ENCODE measurements around the gene SIGLEC6. TPM values are rescaled to one million over a fixed set of nuclear protein-coding genes. Genes with fewer than 3 reads are reported as not detected.

The SIGLEC6 gene
- total and polyA plus RNA-seq, 9 donors, result 0.07 to 0.29 (median 0.22) TPM; not detected in 4

DNA sequence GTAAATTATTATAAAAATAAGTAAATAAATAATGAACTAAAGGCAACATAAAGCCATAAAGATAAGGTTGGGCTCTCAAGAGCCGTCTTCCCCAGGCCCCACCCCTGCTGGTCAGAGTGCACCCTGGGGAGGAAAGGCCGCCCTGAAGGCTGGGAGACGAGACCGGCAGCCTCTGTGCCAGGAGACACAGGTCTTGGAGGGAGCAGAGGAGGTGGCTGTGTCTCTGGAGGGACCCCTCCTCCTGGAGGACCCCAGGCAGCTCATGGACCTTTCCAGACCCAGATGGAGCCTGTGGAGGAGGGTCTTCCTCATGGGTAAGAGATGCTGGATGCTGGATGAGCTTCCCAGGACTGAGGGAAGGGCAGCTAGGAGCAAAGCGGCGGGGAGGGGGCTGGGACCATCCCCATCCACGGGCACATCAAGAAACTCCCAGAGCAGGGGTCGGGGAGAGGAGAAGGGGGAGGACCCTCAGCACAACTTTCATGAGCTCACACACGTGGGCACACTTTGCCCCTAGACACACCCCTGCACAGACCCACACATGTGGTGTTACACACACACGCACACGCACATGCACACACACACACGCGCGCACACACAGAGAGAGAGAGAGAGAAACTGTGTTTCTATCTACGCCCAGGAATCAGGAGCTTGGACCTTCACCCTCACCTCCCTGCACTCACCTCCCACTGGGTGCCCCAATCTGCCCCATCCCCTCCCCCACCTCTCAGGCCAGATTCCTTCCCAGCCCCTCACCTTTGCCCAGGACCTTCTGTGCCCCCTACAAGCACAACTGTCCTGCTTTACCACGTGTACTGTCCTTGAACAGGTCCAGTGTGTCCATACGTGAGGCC is 52.9 kb downstream of the SIGLEC6 start, which contains the start of gene CEACAM18:
TSS of gene CEACAM18 (plus strand) at position 159 of the 854 bp plus-strand sequence.
- no peaks in the 10 kb centered on the region for H3K36me3 ChIP-seq (ENCODE audit: control insufficient read depth, insufficient read depth, low read length)
- no peak within 1 kb of the TSS for H3K4me3 ChIP-seq (ENCODE audit: low read length)
- no peaks in the 10 kb centered on the region for H3K9me3 ChIP-seq (replicated peaks; ENCODE audit: control insufficient read depth, low read depth, low read length)
- 76% methylated on average over 9 of the region's 17 CpGs for WGBS (ENCODE audit: insufficient coverage)
- no peak for DNase-seq
- H3K4me1 ChIP-seq (ENCODE audit: control insufficient read depth, insufficient read depth, low read length), result no peaks in the 10 kb centered on the region
- no peaks in the 10 kb centered on the region for H3K27me3 ChIP-seq (ENCODE audit: control insufficient read depth, insufficient read depth, low read length)
- no peak within 1 kb of the TSS for H3K27ac ChIP-seq (ENCODE audit: low read length)

DNA sequence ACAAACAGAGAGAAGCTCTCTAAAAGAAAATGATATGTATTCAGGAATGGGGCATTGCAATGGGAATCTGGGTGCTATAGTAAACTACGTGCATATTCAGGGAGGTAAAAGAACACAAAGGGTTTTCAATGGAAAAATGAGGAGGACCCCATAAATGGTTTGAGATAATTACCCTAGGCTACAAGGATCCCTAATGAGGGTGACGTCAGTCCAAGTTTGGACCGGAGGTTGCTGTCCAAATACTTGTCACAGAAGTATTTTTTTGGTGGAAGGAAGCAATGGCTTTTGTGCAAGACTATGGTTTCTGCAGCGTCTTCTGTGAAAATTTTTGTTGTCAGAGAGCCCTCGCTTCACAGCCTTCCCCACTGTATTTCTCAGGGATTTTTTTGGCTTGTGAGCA is 54.1 kb downstream of the SIGLEC6 start:
- Histone ChIP-seq H3K27ac (ENCODE audit: low read length) (no peak overlapping the region), H3K36me3 (ENCODE audit: control insufficient read depth, insufficient read depth, low read length) (no peaks in the 10 kb centered on the region), H3K4me1 (ENCODE audit: control insufficient read depth, insufficient read depth, low read length) (no peaks in the 10 kb centered on the region), H3K4me3 (ENCODE audit: low read length) (no peak overlapping the region), H3K27me3 (ENCODE audit: control insufficient read depth, insufficient read depth, low read length) (peaks cover 4% of the 10 kb centered on the region), H3K9me3 (replicated peaks; ENCODE audit: control insufficient read depth, low read depth, low read length) (no peaks in the 10 kb centered on the region)
- no peak for DNase-seq
- 47% methylated on average over 3 of the region's 5 CpGs for WGBS (ENCODE audit: insufficient coverage)

DNA sequence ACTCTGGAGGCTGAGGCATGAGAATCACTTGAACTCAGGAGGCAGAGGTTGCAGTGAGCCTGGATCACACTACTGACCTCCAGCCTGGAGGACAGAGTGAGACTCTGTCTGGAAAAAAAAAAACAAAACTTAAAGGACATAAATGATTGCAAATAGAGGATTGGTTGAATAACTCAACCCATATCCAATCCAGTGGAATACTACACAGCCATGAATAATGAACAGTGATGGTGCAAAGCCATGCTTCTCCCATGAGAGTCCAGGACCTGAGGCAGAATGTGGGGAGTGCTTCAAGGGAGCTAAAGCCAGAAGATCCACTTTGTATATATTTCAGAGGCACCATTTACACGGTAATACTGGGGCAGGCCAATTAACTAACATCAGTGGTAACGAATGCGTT is 55.3 kb downstream of the SIGLEC6 start:
- peaks cover 4% of the 10 kb centered on the region for H3K27me3 ChIP-seq (ENCODE audit: control insufficient read depth, insufficient read depth, low read length)
- no peaks in the 10 kb centered on the region for H3K4me1 ChIP-seq (ENCODE audit: control insufficient read depth, insufficient read depth, low read length)
- WGBS (ENCODE audit: insufficient coverage), result no CpG with 5 or more reads among the region's 3 CpGs
- no peak overlapping the region for H3K27ac ChIP-seq (ENCODE audit: low read length)
- DNase-seq, result no peak
- H3K4me3 ChIP-seq (ENCODE audit: low read length), result no peak overlapping the region
- no peaks in the 10 kb centered on the region for H3K36me3 ChIP-seq (ENCODE audit: control insufficient read depth, insufficient read depth, low read length)
- no peaks in the 10 kb centered on the region for H3K9me3 ChIP-seq (replicated peaks; ENCODE audit: control insufficient read depth, low read depth, low read length)

DNA sequence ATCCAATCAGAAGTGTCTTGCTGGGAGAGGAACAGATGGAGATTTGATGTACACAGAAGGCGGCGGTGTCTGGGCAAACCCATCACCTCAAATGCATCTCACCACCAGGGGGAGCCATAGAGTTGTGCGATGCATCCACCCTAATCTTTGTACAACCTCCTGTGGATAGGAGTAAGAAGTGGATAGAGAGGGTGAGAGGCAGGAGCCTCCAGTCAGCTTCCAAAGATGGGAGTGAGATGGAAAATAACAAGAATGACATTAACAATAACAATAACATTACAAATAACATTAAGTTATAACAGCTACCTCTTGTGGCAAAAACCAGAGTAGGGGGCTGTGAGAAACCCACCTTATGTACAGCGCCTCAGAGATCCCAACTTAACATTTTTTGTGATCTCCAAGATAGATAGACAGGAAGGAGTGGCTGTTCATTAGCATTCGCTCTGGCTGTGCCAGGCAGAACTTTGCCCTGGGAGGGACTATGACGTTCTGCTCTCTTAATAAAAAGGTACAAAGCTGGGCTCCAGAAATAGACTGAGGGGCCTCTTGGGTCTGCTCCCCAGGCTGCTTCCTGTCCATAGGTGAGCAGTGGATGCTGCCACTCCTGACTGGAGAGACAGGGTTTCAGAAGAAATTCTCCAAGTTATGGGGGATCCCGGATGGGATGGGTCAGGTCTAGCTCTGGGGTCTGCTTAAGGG is 58.3 kb downstream of the SIGLEC6 start:
- Histone ChIP-seq H3K27ac (ENCODE audit: low read length) (no peak overlapping the region), H3K4me3 (ENCODE audit: low read length) (no peak overlapping the region), H3K4me1 (ENCODE audit: control insufficient read depth, insufficient read depth, low read length) (no peaks in the 10 kb centered on the region), H3K27me3 (ENCODE audit: control insufficient read depth, insufficient read depth, low read length) (peaks cover 4% of the 10 kb centered on the region), H3K9me3 (replicated peaks; ENCODE audit: control insufficient read depth, low read depth, low read length) (no peaks in the 10 kb centered on the region), H3K36me3 (ENCODE audit: control insufficient read depth, insufficient read depth, low read length) (no peaks in the 10 kb centered on the region)
- peak; percentile 70 for DNase-seq
- 29% methylated on average over 2 of the region's 7 CpGs for WGBS (ENCODE audit: insufficient coverage)

DNA sequence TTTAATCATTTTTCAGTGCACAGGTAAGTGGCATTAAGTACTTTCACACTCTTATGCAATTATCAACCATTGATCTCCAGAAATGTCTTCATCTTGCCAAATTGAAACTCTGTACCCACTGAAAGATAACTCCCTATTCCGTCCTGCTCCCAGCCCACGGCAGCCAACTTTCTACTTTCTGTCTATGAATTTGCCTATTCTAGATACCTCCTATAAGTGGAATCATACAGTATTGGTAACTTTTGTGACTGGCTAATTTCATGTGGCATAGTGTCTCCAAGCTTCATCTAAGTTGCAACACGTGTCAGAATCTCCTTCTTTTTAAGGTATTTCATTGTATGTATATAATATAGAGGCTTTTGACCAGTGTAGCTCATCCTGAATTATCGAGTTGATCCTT is 58.9 kb downstream of the SIGLEC6 start:
- no CpG with 5 or more reads among the region's 4 CpGs for WGBS (ENCODE audit: insufficient coverage)
- Histone ChIP-seq H3K27ac (ENCODE audit: low read length) (no peak overlapping the region), H3K4me3 (ENCODE audit: low read length) (no peak overlapping the region), H3K27me3 (ENCODE audit: control insufficient read depth, insufficient read depth, low read length) (peaks cover 4% of the 10 kb centered on the region), H3K4me1 (ENCODE audit: control insufficient read depth, insufficient read depth, low read length) (no peaks in the 10 kb centered on the region), H3K36me3 (ENCODE audit: control insufficient read depth, insufficient read depth, low read length) (no peaks in the 10 kb centered on the region), H3K9me3 (replicated peaks; ENCODE audit: control insufficient read depth, low read depth, low read length) (no peaks in the 10 kb centered on the region)
- DNase-seq, result no peak

GRCh38 chr19:51471527-51471926 is 59.9 kb downstream of the SIGLEC6 start:
- no peak for DNase-seq
- no peak overlapping the region for H3K27ac ChIP-seq (ENCODE audit: low read length)
- H3K4me1 ChIP-seq (ENCODE audit: control insufficient read depth, insufficient read depth, low read length), result no peaks in the 10 kb centered on the region
- no CpG with 5 or more reads among the region's 1 CpG for WGBS (ENCODE audit: insufficient coverage)
- H3K27me3 ChIP-seq (ENCODE audit: control insufficient read depth, insufficient read depth, low read length), result peaks cover 4% of the 10 kb centered on the region
- H3K36me3 ChIP-seq (ENCODE audit: control insufficient read depth, insufficient read depth, low read length), result no peaks in the 10 kb centered on the region
- H3K4me3 ChIP-seq (ENCODE audit: low read length), result no peak overlapping the region
- no peaks in the 10 kb centered on the region for H3K9me3 ChIP-seq (replicated peaks; ENCODE audit: control insufficient read depth, low read depth, low read length)

DNA sequence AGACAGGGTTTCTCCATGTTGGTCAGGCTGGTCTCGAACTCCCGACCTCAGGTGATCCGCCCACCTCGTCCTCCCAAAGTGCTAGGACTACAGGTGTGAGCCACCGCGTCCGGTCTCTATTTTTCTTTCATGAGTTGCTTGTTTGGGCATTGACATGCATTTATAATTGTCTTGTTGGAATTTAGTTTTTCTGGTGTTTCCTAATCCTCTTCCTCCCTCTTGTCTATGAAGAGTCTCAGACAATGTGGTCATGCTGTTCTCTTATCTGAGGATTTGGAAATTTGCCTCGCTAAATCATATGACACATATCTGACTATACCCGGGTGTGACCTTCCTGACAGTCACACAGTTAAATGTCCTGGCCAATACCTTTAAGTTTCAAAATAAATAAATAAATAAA is 60.5 kb downstream of the SIGLEC6 start:
- Histone ChIP-seq H3K4me1 (ENCODE audit: control insufficient read depth, insufficient read depth, low read length) (no peaks in the 10 kb centered on the region), H3K4me3 (ENCODE audit: low read length) (no peak overlapping the region), H3K9me3 (replicated peaks; ENCODE audit: control insufficient read depth, low read depth, low read length) (no peaks in the 10 kb centered on the region), H3K27ac (ENCODE audit: low read length) (no peak overlapping the region), H3K36me3 (ENCODE audit: control insufficient read depth, insufficient read depth, low read length) (no peaks in the 10 kb centered on the region), H3K27me3 (ENCODE audit: control insufficient read depth, insufficient read depth, low read length) (peaks cover 4% of the 10 kb centered on the region)
- no peak for DNase-seq
- WGBS (ENCODE audit: insufficient coverage), result no CpG with 5 or more reads among the region's 9 CpGs

DNA sequence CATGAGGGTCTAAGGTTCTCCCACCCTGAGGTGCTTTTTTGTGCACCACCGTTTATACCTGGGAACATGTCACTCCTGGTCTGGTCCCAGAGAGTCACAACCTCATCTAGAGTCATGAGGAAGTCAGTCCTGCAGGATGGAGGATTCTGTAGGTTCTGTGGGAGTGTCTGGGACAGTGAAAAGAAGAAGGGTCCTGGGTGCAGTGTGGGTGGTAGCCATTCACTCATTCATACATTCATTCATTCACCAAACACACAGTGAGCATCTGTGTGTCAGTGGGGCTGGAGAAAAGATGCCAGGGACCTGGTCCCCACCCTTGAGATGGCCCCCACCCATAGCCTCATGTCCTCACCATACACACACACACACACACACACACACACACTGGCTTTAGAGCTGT is 61.8 kb downstream of the SIGLEC6 start:
- WGBS (ENCODE audit: insufficient coverage), result no CpG with 5 or more reads among the region's 1 CpG
- no peak for DNase-seq

GRCh38 chr19:51469162-51469561 is 62.3 kb downstream of the SIGLEC6 start:
- no peak for DNase-seq
- Histone ChIP-seq H3K36me3 (ENCODE audit: control insufficient read depth, insufficient read depth, low read length) (no peaks in the 10 kb centered on the region), H3K9me3 (replicated peaks; ENCODE audit: control insufficient read depth, low read depth, low read length) (no peaks in the 10 kb centered on the region), H3K27me3 (ENCODE audit: control insufficient read depth, insufficient read depth, low read length) (peaks cover 4% of the 10 kb centered on the region), H3K4me1 (ENCODE audit: control insufficient read depth, insufficient read depth, low read length) (no peaks in the 10 kb centered on the region), H3K27ac (ENCODE audit: low read length) (no peak overlapping the region), H3K4me3 (ENCODE audit: low read length) (no peak overlapping the region)
- no CpG with 5 or more reads among the region's 4 CpGs for WGBS (ENCODE audit: insufficient coverage)

More for the DNA sequence above, 61.8 kb downstream of the SIGLEC6 start:
- no peaks in the 10 kb centered on the region for H3K9me3 ChIP-seq (replicated peaks; ENCODE audit: control insufficient read depth, low read depth, low read length)
- H3K27ac ChIP-seq (ENCODE audit: low read length), result no peak overlapping the region
- H3K4me1 ChIP-seq (ENCODE audit: control insufficient read depth, insufficient read depth, low read length), result no peaks in the 10 kb centered on the region
- H3K4me3 ChIP-seq (ENCODE audit: low read length), result no peak overlapping the region
- no peaks in the 10 kb centered on the region for H3K36me3 ChIP-seq (ENCODE audit: control insufficient read depth, insufficient read depth, low read length)
- peaks cover 4% of the 10 kb centered on the region for H3K27me3 ChIP-seq (ENCODE audit: control insufficient read depth, insufficient read depth, low read length)

DNA sequence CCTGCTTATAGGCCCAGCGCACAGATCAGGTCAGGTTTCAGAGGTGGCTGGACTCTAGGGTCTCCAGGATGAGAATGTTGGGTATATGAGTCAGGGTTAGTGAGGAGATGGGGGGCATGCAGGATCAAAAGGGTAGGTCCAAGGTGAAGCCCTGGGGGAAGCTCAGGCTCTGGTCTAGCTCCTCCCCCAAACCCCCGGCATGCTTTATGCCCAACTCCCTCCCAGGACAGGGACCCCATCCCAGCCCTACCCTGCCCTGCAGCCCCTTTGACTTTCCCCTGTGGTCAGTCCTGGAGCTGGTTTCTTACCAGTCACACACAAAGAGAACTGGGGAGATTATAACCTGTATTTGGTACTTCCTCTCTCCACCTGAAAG is 62.9 kb downstream of the SIGLEC6 start:
- Histone ChIP-seq H3K4me3 (ENCODE audit: low read length) (no peak overlapping the region), H3K27ac (ENCODE audit: low read length) (no peak overlapping the region), H3K9me3 (replicated peaks; ENCODE audit: control insufficient read depth, low read depth, low read length) (no peaks in the 10 kb centered on the region), H3K27me3 (ENCODE audit: control insufficient read depth, insufficient read depth, low read length) (peaks cover 4% of the 10 kb centered on the region), H3K36me3 (ENCODE audit: control insufficient read depth, insufficient read depth, low read length) (no peaks in the 10 kb centered on the region), H3K4me1 (ENCODE audit: control insufficient read depth, insufficient read depth, low read length) (no peaks in the 10 kb centered on the region)
- WGBS (ENCODE audit: insufficient coverage), result 86% methylated on average over 1 of the region's 2 CpGs
- DNase-seq, result no peak

All from muscle of leg (tissue), 11 donors.